Measurements from ENCODE around the gene LRRC4B.
"Not testable (repeated sequence)": the region's sequence is repeated elsewhere in the genome, so short reads cannot be mapped to it uniquely, and the experiment has no call there.

The LRRC4B gene

GRCh38 chr19:50475736-50476223 lies 92.5 kb downstream of the LRRC4B start:
- ATAC-seq (ENCODE audit: low read depth): no peak

GRCh38 chr19:50475101-50475568 lies 93.1 kb downstream of the LRRC4B start:
- no peak for ATAC-seq (ENCODE audit: low read depth)
- DNase-seq (ENCODE audit: low spot score): no peak
- H3K27ac ChIP-seq (ENCODE audit: poor library complexity, severe bottlenecking): no peak overlapping the region
- H3K36me3 ChIP-seq (ENCODE audit: low read depth): peaks cover 14% of the 10 kb centered on the region
- no peaks in the 10 kb centered on the region for H3K27me3 ChIP-seq (ENCODE audit: insufficient read depth, poor library complexity, severe bottlenecking)
- no peak for TF ChIP-seq CTCF (IDR thresholded peaks at IDR 0.05; ENCODE audit: poor library complexity, severe bottlenecking)
- no peak overlapping the region for H3K4me3 ChIP-seq (ENCODE audit: severe bottlenecking)
- no peaks in the 10 kb centered on the region for H3K9me3 ChIP-seq (ENCODE audit: severe bottlenecking)
- no peaks in the 10 kb centered on the region for H3K4me1 ChIP-seq (ENCODE audit: insufficient read depth, poor library complexity, severe bottlenecking)

More at GRCh38 chr19:50475736-50476223, 92.5 kb downstream of the LRRC4B start:
- Histone ChIP-seq H3K27me3 (ENCODE audit: insufficient read depth, poor library complexity, severe bottlenecking) (no peaks in the 10 kb centered on the region), H3K4me3 (ENCODE audit: severe bottlenecking) (no peak overlapping the region), H3K27ac (ENCODE audit: poor library complexity, severe bottlenecking) (no peak overlapping the region), H3K4me1 (ENCODE audit: insufficient read depth, poor library complexity, severe bottlenecking) (no peaks in the 10 kb centered on the region), H3K36me3 (ENCODE audit: low read depth) (peaks cover 14% of the 10 kb centered on the region), H3K9me3 (ENCODE audit: severe bottlenecking) (no peaks in the 10 kb centered on the region)
- DNase-seq (ENCODE audit: low spot score): no peak
- no peak for TF ChIP-seq CTCF (IDR thresholded peaks at IDR 0.05; ENCODE audit: poor library complexity, severe bottlenecking)

- H3K36me3 ChIP-seq (ENCODE audit: low read depth); H3K27me3 ChIP-seq (ENCODE audit: insufficient read depth, poor library complexity, severe bottlenecking); H3K4me1 ChIP-seq (ENCODE audit: insufficient read depth, poor library complexity, severe bottlenecking); H3K9me3 ChIP-seq (ENCODE audit: severe bottlenecking); H3K27ac ChIP-seq (ENCODE audit: poor library complexity, severe bottlenecking); DNase-seq (ENCODE audit: low spot score); H3K4me3 ChIP-seq (ENCODE audit: severe bottlenecking); ATAC-seq (ENCODE audit: low read depth): not testable (repeated sequence)
These were observed 94.9 kb downstream of the LRRC4B start for GRCh38 chr19:50473336-50473735.

GRCh38 chr19:50468818-50469217 lies 99.4 kb downstream of the LRRC4B start:
- no peaks in the 10 kb centered on the region for H3K36me3 ChIP-seq (ENCODE audit: low read depth)
- DNase-seq (ENCODE audit: low spot score): no peak
- no peak overlapping the region for H3K4me3 ChIP-seq (ENCODE audit: severe bottlenecking)
- ATAC-seq (ENCODE audit: low read depth): no peak
- TF ChIP-seq CTCF (IDR thresholded peaks at IDR 0.05; ENCODE audit: poor library complexity, severe bottlenecking): no peak
- H3K9me3 ChIP-seq (ENCODE audit: severe bottlenecking): no peaks in the 10 kb centered on the region
- H3K27me3 ChIP-seq (ENCODE audit: insufficient read depth, poor library complexity, severe bottlenecking): no peaks in the 10 kb centered on the region
- no peaks in the 10 kb centered on the region for H3K4me1 ChIP-seq (ENCODE audit: insufficient read depth, poor library complexity, severe bottlenecking)
- no peak overlapping the region for H3K27ac ChIP-seq (ENCODE audit: poor library complexity, severe bottlenecking)

GRCh38 chr19:50467566-50467965 lies 100.7 kb downstream of the LRRC4B start:
- no peak for TF ChIP-seq CTCF (IDR thresholded peaks at IDR 0.05; ENCODE audit: poor library complexity, severe bottlenecking)
- DNase-seq (ENCODE audit: low spot score) (no peak), ATAC-seq (ENCODE audit: low read depth) (no peak)
- H3K36me3 ChIP-seq (ENCODE audit: low read depth): no peaks in the 10 kb centered on the region
- no peak overlapping the region for H3K27ac ChIP-seq (ENCODE audit: poor library complexity, severe bottlenecking)
- H3K9me3 ChIP-seq (ENCODE audit: severe bottlenecking): no peaks in the 10 kb centered on the region
- H3K27me3 ChIP-seq (ENCODE audit: insufficient read depth, poor library complexity, severe bottlenecking): no peaks in the 10 kb centered on the region
- no peaks in the 10 kb centered on the region for H3K4me1 ChIP-seq (ENCODE audit: insufficient read depth, poor library complexity, severe bottlenecking)
- H3K4me3 ChIP-seq (ENCODE audit: severe bottlenecking): no peak overlapping the region

All from RWPE2 (cell line).